HepG2 (cell line): ENCODE measurements around the gene COX6A2. TPM values are rescaled to one million over a fixed set of nuclear protein-coding genes. Genes with fewer than 3 reads are reported as not detected.

Experiments used
- ARID2 ChIP-seq: sonication (generic); formaldehyde crosslinking; IDR thresholded peaks from 2 replicates; pipeline ENCODE4 v1.8.1; 2022; ENCODE audit warnings: mild to moderate bottlenecking, missing genetic modification reagents, borderline replicate concordance
- ELF1 ChIP-seq: sonication (generic); formaldehyde crosslinking; IDR thresholded peaks from 2 replicates; pipeline ENCODE4 v1.4.0; 2020; ENCODE audit warnings: missing genetic modification reagents
- GMEB1 ChIP-seq: sonication (generic); formaldehyde crosslinking; IDR thresholded peaks from 2 replicates; pipeline ENCODE4 v1.5.1; 2020; ENCODE audit warnings: missing genetic modification reagents, mild to moderate bottlenecking, borderline replicate concordance
- KDM3A ChIP-seq: IDR thresholded peaks from 2 replicates; pipeline ENCODE4 v1.6.1; 2018; ENCODE audit warnings: low read depth, missing compliant biosample characterization
- NFAT5 ChIP-seq: sonication (generic); formaldehyde crosslinking; IDR thresholded peaks from 2 replicates; pipeline ENCODE4 v1.4.0; 2020; ENCODE audit warnings: missing genetic modification reagents
- PHF21A ChIP-seq: sonication (generic); formaldehyde crosslinking; IDR thresholded peaks from 2 replicates; pipeline ENCODE4 v1.5.0; 2020; ENCODE audit warnings: mild to moderate bottlenecking, missing genetic modification reagents
- SP140L ChIP-seq: sonication (generic); formaldehyde crosslinking; IDR thresholded peaks from 2 replicates; pipeline ENCODE4 v1.4.0; 2020; ENCODE audit warnings: missing genetic modification reagents, borderline replicate concordance
- SP4 ChIP-seq: sonication (generic); formaldehyde crosslinking; IDR thresholded peaks from 2 replicates; pipeline ENCODE4 v1.8.1; 2023; ENCODE audit warnings: mild to moderate bottlenecking, missing genetic modification reagents
- TAF15 ChIP-seq: fragments of 200-400 bp; formaldehyde crosslinking; IDR thresholded peaks from one replicate; pipeline ENCODE4 v1.6.1; 2018; ENCODE audit warnings: mild to moderate bottlenecking, low read depth, low read length; ENCODE audit not compliant: poor library complexity, severe bottlenecking
- WIZ ChIP-seq: sonication (generic); formaldehyde crosslinking; IDR thresholded peaks from 2 replicates; pipeline ENCODE4 v1.5.1; 2020; ENCODE audit warnings: mild to moderate bottlenecking, missing genetic modification reagents
- ZKSCAN8 ChIP-seq: IDR thresholded peaks from 2 replicates; pipeline ENCODE4 v1.6.1; 2016; ENCODE audit warnings: borderline replicate concordance, missing genetic modification reagents, missing compliant biosample characterization
- ZMYM4 ChIP-seq: sonication (generic); formaldehyde crosslinking; IDR thresholded peaks from 2 replicates; pipeline ENCODE4 v1.8.1; 2023; ENCODE audit warnings: mild to moderate bottlenecking, missing genetic modification reagents
- ZNF20 ChIP-seq: sonication (generic); formaldehyde crosslinking; IDR thresholded peaks from 2 replicates; pipeline ENCODE4 v1.4.0; 2020; ENCODE audit warnings: mild to moderate bottlenecking, moderate library complexity, missing genetic modification reagents
- ZNF329 ChIP-seq: sonication (generic); formaldehyde crosslinking; IDR thresholded peaks from 2 replicates; pipeline ENCODE4 v1.9.0; 2021; ENCODE audit warnings: low read depth, mild to moderate bottlenecking, missing genetic modification reagents
- ZNF567 ChIP-seq: sonication (generic); formaldehyde crosslinking; IDR thresholded peaks from 2 replicates; pipeline ENCODE4 v1.8.1; 2023; ENCODE audit warnings: mild to moderate bottlenecking, missing genetic modification reagents, borderline replicate concordance
- ZNF605 ChIP-seq: sonication (generic); formaldehyde crosslinking; IDR thresholded peaks from 2 replicates; pipeline ENCODE4 v1.8.0; 2022; ENCODE audit warnings: mild to moderate bottlenecking, missing genetic modification reagents
- ZNF7 ChIP-seq: IDR thresholded peaks from 2 replicates; pipeline ENCODE4 v1.6.1; 2016; ENCODE audit warnings: missing biosample characterization, missing genetic modification reagents
- ZNF780A ChIP-seq: sonication (generic); formaldehyde crosslinking; IDR thresholded peaks from 2 replicates; pipeline ENCODE4 v1.8.0; 2022; ENCODE audit warnings: mild to moderate bottlenecking, missing genetic modification reagents, moderate library complexity
- ZSCAN31 ChIP-seq: sonication (generic); formaldehyde crosslinking; IDR thresholded peaks from 2 replicates; pipeline ENCODE4 v1.5.0; 2020; ENCODE audit warnings: low read depth, mild to moderate bottlenecking, missing genetic modification reagents
- polyA plus RNA-seq, 8 experiments: library from polyadenylated mRNA; depleted of rRNA in 3 of 8; stranded (reverse) in 7 of 8; unstranded in 1 of 8; fragments of >200 nt; fragmentation: Illumina TruSeq in 4 of 8; extraction: Trizol in 4 of 8; gene quantifications; 2 replicates each; pipeline versions ENCODE4 v1.2.1 to v1.2.3, GENCODE V29; 2011 to 2016; ENCODE audit warnings: low read depth in 4 of 8, missing spikeins in 1 of 8, mixed read lengths in 1 of 8; ENCODE audit not compliant: insufficient read depth in 1 of 8
- total RNA-seq, 5 experiments: library from RNA; depleted of rRNA; stranded (reverse); fragments of >200 nt; fragmentation: Illumina TruSeq; extraction: Trizol; gene quantifications; 2 replicates each; pipeline ENCODE4 v1.2.3, GENCODE V29; 2016; ENCODE audit warnings: low read depth in 1 of 5
- TF ChIP-seq, protein P1 (sequence below): IDR thresholded peaks from 2 replicates; pipeline ENCODE4 v1.6.1; 2018; ENCODE audit warnings: missing genetic modification reagents, mild to moderate bottlenecking, missing compliant biosample characterization

The COX6A2 gene
- total and polyA plus RNA-seq, 2 of the 13 experiments (the other 11 are each of a cell fraction or from before 2014, with no cell fraction given): not detected

DNA sequence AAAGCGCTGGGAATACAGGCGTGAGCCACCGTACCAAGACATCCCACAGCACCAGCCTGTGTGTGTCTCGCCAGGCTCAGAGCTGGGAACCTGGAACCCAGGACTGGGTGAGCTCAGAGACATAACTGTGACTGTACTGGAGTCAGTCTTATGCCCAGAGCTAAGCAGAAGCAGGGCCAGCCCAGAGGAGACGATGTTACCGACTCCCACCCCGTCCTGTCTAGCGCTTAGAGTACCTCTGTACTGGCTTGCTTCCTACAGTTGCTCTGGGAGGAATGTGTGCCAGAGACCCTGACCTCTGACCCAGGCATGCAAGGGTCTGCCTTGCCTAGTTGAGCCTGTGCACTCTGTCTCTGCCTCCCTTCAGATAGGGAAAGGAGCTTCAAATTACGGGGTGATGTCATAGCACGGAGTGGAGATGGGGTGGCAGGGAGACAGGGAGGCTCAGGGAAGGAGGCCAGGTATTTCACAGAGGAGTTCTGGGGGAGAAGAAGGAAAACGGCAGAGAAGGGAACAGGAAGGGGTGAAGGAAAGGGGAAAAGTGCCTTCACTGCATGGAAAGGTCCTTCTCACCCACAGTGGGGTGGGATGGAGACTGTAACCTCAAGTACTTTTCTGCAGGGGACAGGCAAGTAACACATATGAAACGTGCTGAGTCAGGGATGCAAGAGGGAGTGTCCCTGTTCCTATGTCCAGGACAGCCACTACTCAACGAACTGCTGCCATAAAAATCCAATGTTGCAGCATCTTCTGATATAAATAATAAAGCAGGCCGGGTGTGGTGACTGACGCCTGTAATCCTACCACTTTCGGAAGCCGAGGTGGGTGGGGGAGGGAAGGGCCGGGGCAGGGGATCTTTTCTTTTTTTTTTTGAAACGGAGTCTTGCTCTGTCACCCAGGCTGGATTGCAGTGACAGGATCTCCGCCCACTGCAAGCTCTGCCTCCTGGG lies 25.4 kb upstream of the COX6A2 start (continued):
- TF ChIP-seq GMEB1 (CRISPR knock-in tag): peak; percentile 51; the same call in 1 of the 2 replicates
- no peak for TF ChIP-seq ZNF20 (CRISPR knock-in tag)
- no peak for TF ChIP-seq KDM3A (CRISPR knock-in tag)
- TF ChIP-seq ZNF329 (CRISPR knock-in tag): peak; percentile 47; the same call in 1 of the 2 replicates
- TF ChIP-seq ZNF780A (CRISPR knock-in tag): peak; percentile 49; the same call in 1 of the 2 replicates
- TF ChIP-seq ARID2 (CRISPR knock-in tag): no peak
- no peak for TF ChIP-seq SP4 (CRISPR knock-in tag)
- TF ChIP-seq NFAT5 (CRISPR knock-in tag): no peak
- no peak for TF ChIP-seq ZKSCAN8 (CRISPR knock-in tag)
- TF ChIP-seq ZNF567 (CRISPR knock-in tag): no peak
- no peak; the same call in 1 of the 2 replicates for TF ChIP-seq ZSCAN31 (CRISPR knock-in tag)
- no peak for TF ChIP-seq ZNF7 (CRISPR knock-in tag)
- no peak for TF ChIP-seq ELF1 (CRISPR knock-in tag)
- TF ChIP-seq ZMYM4 (CRISPR knock-in tag): peak; percentile 72
- no peak for TF ChIP-seq PHF21A (CRISPR knock-in tag)
- no peak for TF ChIP-seq TAF15
- 0 out of 2 replicates have a peak, but pooled peaks have one; percentile 34 for TF ChIP-seq ZNF605 (CRISPR knock-in tag)
- TF ChIP-seq SP140L (CRISPR knock-in tag): no peak
- TF ChIP-seq WIZ (CRISPR knock-in tag): no peak
- TF ChIP-seq, protein P1, sequence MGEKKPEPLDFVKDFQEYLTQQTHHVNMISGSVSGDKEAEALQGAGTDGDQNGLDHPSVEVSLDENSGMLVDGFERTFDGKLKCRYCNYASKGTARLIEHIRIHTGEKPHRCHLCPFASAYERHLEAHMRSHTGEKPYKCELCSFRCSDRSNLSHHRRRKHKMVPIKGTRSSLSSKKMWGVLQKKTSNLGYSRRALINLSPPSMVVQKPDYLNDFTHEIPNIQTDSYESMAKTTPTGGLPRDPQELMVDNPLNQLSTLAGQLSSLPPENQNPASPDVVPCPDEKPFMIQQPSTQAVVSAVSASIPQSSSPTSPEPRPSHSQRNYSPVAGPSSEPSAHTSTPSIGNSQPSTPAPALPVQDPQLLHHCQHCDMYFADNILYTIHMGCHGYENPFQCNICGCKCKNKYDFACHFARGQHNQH (CRISPR knock-in tag): 0 out of 2 replicates have a peak, but pooled peaks have one; percentile 38
